Lower leg skin (tissue), 3 donors: ENCODE measurements around the gene ARHGAP8.

Source experiments
- CTCF ChIP-seq, 3 donors: fragments of 450-650 bp; IDR thresholded peaks; one replicate each; pipeline ENCODE4 v1.5.1; 2016; ENCODE audit warnings: antibody characterized with exemption in 3 of 3, mild to moderate bottlenecking in 3 of 3, moderate library complexity in 2 of 3
- POLR2A ChIP-seq, 2 donors: fragments of 450-650 bp; IDR thresholded peaks; one replicate each; pipeline ENCODE4 v1.6.1; 2016 to 2017; ENCODE audit warnings: antibody characterized with exemption in 2 of 2, mild to moderate bottlenecking in 1 of 2, moderate library complexity in 1 of 2

- TF ChIP-seq POLR2A (IDR thresholded peaks at IDR 0.05) = no peak
- no peak for TF ChIP-seq CTCF (IDR thresholded peaks at IDR 0.05)
Observed at GRCh38 chr22:44862281-44862680, 109.9 kb downstream of the ARHGAP8 start.
